K562 (cell line): Measurements from ENCODE around the gene TMEM214. TPM values are rescaled to one million over a fixed set of nuclear protein-coding genes. Genes with fewer than 3 reads are reported as not detected.

Experiments
- ATAC-seq: fragments of 200-7000 bp; cut with Tn5 transposase; 3 replicates; pipeline ENCODE4 v1.9.1; 2020; ENCODE audit warnings: moderate library complexity
- BruUV-seq: library from RNA; stranded (reverse); fragments of 400-500 nt; replicated peaks from 2 replicates; lab custom pipeline; 2021; lab: Mats Ljungman, UMichigan
- CTCF ChIA-PET: fragments of 300-600 bp; formaldehyde crosslinking; extraction: SDS; loops from one replicate; lab custom pipeline; 2021; ENCODE audit warnings: low intra/inter-chr PET ratio; lab: Yijun Ruan, JAX
- POLR2A ChIA-PET: fragments of 300-600, 350-650 bp; sonication (Branson Sonifier 250); formaldehyde crosslinking; extraction: SDS; loops from one replicate; lab custom pipeline; 2021; ENCODE audit warnings: antibody characterized with exemption, inconsistent platforms; lab: Yijun Ruan, JAX
- DNase-seq, 4 experiments: peaks; one replicate each; pipeline versions ENCODE4 v3.0.0 to v3.0.0-alpha.2; 2011 to 2018; ENCODE audit warnings: low spot score in 3 of 4, mixed read lengths in 3 of 4; ENCODE audit errors: extremely low read depth in 1 of 4
- FAIRE-seq: peaks from 2 replicates; lab custom pipeline; 2011; peaks lifted over from hg19 to GRCh38; lab: Jason Lieb, UNC
- H2AFZ ChIP-seq: 2 replicates; pipeline ENCODE4 v1.6.0; 2011; ENCODE audit warnings: low read depth, low read length, control low read depth, inconsistent platforms
- H3K27ac ChIP-seq: fragments of 200-600 bp; 3 replicates; pipeline ENCODE4 v1.8.0; 2011; ENCODE audit warnings: low read depth, mild to moderate bottlenecking, control low read depth, inconsistent platforms, low read length, moderate library complexity, mixed read lengths; ENCODE audit errors: extremely low read depth
- H3K27me3 ChIP-seq, 2 experiments: fragments of 300-600 bp in 1 of 2; 2 replicates in 1 of 2; 3 replicates in 1 of 2; pipeline versions ENCODE4 v1.6.0 to v1.8.0; 2011; ENCODE audit warnings: inconsistent platforms in 2 of 2, low read length in 2 of 2, mild to moderate bottlenecking in 1 of 2, mixed read lengths in 1 of 2, moderate library complexity in 1 of 2; ENCODE audit not compliant: control insufficient read depth in 2 of 2, insufficient read depth in 2 of 2
- H3K36me3 ChIP-seq: fragments of 300-600 bp; 3 replicates; pipeline ENCODE4 v1.8.0; 2011; ENCODE audit warnings: mild to moderate bottlenecking, low read length, inconsistent platforms; ENCODE audit not compliant: control insufficient read depth, insufficient read depth
- H3K4me1 ChIP-seq, 2 experiments: fragments of 200-600 bp in 1 of 2; replicated peaks in 1 of 2; 2 replicates in 1 of 2; 3 replicates in 1 of 2; pipeline versions ENCODE4 v1.5.1 to v1.8.0; 2011; ENCODE audit warnings: inconsistent platforms in 2 of 2, low read length in 2 of 2, mild to moderate bottlenecking in 1 of 2, mixed read lengths in 1 of 2, moderate library complexity in 1 of 2; ENCODE audit not compliant: control insufficient read depth in 2 of 2, insufficient read depth in 2 of 2
- H3K4me2 ChIP-seq: 2 replicates; pipeline ENCODE4 v1.6.1; 2011; ENCODE audit warnings: low read length, control low read depth, inconsistent platforms, mixed read lengths; ENCODE audit not compliant: insufficient read depth
- H3K4me3 ChIP-seq: fragments of 200-600 bp; sonication (generic), shearing (Covaris generic); 2 replicates; pipeline ENCODE4 v1.5.1; 2016; ENCODE audit warnings: control low read depth, inconsistent platforms
- H3K79me2 ChIP-seq: fragments of 200-600 bp; 3 replicates; pipeline ENCODE4 v1.8.0; 2011; ENCODE audit warnings: low read length, inconsistent platforms; ENCODE audit not compliant: control insufficient read depth, insufficient read depth
- H3K9ac ChIP-seq, 2 experiments: 2 replicates each; pipeline versions ENCODE4 v1.6.0 to v1.6.1; 2011; ENCODE audit warnings: low read depth in 2 of 2, low read length in 2 of 2, control low read depth in 1 of 2, inconsistent platforms in 1 of 2, mild to moderate bottlenecking in 1 of 2, mixed read lengths in 1 of 2; ENCODE audit not compliant: insufficient read depth in 1 of 2
- H3K9me1 ChIP-seq: one replicate; pipeline ENCODE4 v1.6.0; 2011; ENCODE audit warnings: inconsistent platforms, mild to moderate bottlenecking, low read length, moderate library complexity; ENCODE audit not compliant: control insufficient read depth, insufficient read depth
- H3K9me3 ChIP-seq: replicated peaks from 2 replicates; pipeline ENCODE4 v1.5.1; 2011; ENCODE audit warnings: low read depth, low read length, inconsistent platforms; ENCODE audit not compliant: control insufficient read depth, insufficient read depth
- H4K20me1 ChIP-seq: replicated peaks from 2 replicates; pipeline ENCODE4 v1.6.1; 2011; ENCODE audit warnings: low read length, inconsistent platforms, mixed read lengths; ENCODE audit not compliant: control insufficient read depth, insufficient read depth
- ARHGAP35 ChIP-seq: fragments of 450-650 bp; IDR thresholded peaks from 2 replicates; pipeline ENCODE4 v1.6.1; 2018; ENCODE audit not compliant: partially characterized antibody
- ARID2 ChIP-seq: fragments of 450-650 bp; IDR thresholded peaks from 2 replicates; pipeline ENCODE4 v1.6.1; 2017; ENCODE audit warnings: antibody characterized with exemption, mild to moderate bottlenecking
- CBFA2T2 ChIP-seq: fragments of 450-650 bp; conservative IDR thresholded peaks from 2 replicates; pipeline ENCODE4 v1.6.1; 2017; ENCODE audit warnings: mild to moderate bottlenecking
- CBX1 ChIP-seq: sonication (generic); IDR thresholded peaks from 2 replicates; pipeline ENCODE4 v1.6.1; 2016; ENCODE audit warnings: antibody characterized with exemption, low read depth, mild to moderate bottlenecking
- CC2D1A ChIP-seq: fragments of 450-650 bp; IDR thresholded peaks from 2 replicates; pipeline ENCODE4 v1.6.1; 2017; ENCODE audit warnings: mild to moderate bottlenecking
- PHF20 ChIP-seq: fragments of 450-650 bp; IDR thresholded peaks from 2 replicates; pipeline ENCODE4 v1.6.1; 2018; ENCODE audit not compliant: partially characterized antibody
- ZC3H4 ChIP-seq: sonication (generic); formaldehyde crosslinking; IDR thresholded peaks from 2 replicates; pipeline ENCODE4 v1.9.0; 2021; ENCODE audit warnings: missing genetic modification reagents, borderline replicate concordance
- ZNF217 ChIP-seq: sonication (generic); formaldehyde crosslinking; IDR thresholded peaks from 2 replicates; pipeline ENCODE4 v1.8.0; 2022; ENCODE audit warnings: mild to moderate bottlenecking, missing genetic modification reagents
- WGBS: fragments of 100-300 bp; shearing (Covaris generic); methylation state at CpG from one replicate; pipeline ENCODE4 v1.1.6; 2016; ENCODE audit warnings: low coverage, mixed read lengths; ENCODE audit not compliant: insufficient coverage; ENCODE audit errors: missing lambda C conversion rate; 5-methylcytosine and 5-hydroxymethylcytosine counted together
- in situ Hi-C: fragments of 300-500 bp; cut with MboI; formaldehyde crosslinking; loops from 4 replicates; pipeline ENCODE4 v1.15.0; 2018; ENCODE audit warnings: inconsistent platforms, mixed read lengths
- intact Hi-C: fragments of 100-400 bp; cut with micrococcal nuclease; formaldehyde crosslinking; loops from 2 replicates; pipeline ENCODE4 v1.14.2; 2022
- polyA plus RNA-seq, 8 experiments: library from polyadenylated mRNA; depleted of rRNA in 4 of 8; stranded (reverse) in 5 of 8; unstranded in 3 of 8; fragments of >200 nt; fragmentation: Nextera tagmentation in 2 of 8; fragmentation: Illumina TruSeq in 1 of 8; extraction: Ambion mirVana in 2 of 8; extraction: Trizol in 1 of 8; gene quantifications; 2 replicates each; pipeline versions ENCODE4 v1.2.1 to v1.2.3, GENCODE V29; 2011 to 2014; ENCODE audit warnings: inconsistent platforms in 1 of 8, missing spikeins in 1 of 8
- total RNA-seq, 7 experiments: library from RNA; depleted of rRNA in 6 of 7; stranded (reverse); fragments of >200 nt in 6 of 7; fragmentation: Illumina TruSeq in 2 of 7; extraction: Trizol in 2 of 7; gene quantifications; 2 replicates each; pipeline versions ENCODE4 v1.2.1 to v1.2.3, GENCODE V29; 2011 to 2021; ENCODE audit warnings: low replicate concordance in 1 of 7

Gene TMEM214
- total and polyA plus RNA-seq, 9 of the 15 experiments (the other 6 are each of a cell fraction or from before 2014, with no cell fraction given): 11.4 to 81.4 (median 44.1) TPM

GRCh38 chr2:26997394-26997793, 35.4 kb upstream of the TMEM214 start:
- Histone ChIP-seq H3K4me2 (no peak overlapping the region), H3K27ac (no peak overlapping the region), H3K4me1 (peaks cover 12 to 28% of the 10 kb centered on the region in 2 experiments), H3K4me3 (no peak overlapping the region), H3K36me3 (peaks cover 3% of the 10 kb centered on the region; the same call in 1 of the 3 replicates), H3K9me1 (no peaks in the 10 kb centered on the region)
- CTCF ChIA-PET: no interaction called here
- DNase-seq (no peak), FAIRE-seq (no peak)
- 73% methylated on average over 8 of the region's 10 CpGs for WGBS
- intact Hi-C loops: no loop called here
- TF ChIP-seq CC2D1A (no peak), ZC3H4 (CRISPR knock-in tag) (no peak), ARHGAP35 (no peak), CBFA2T2 (no peak), ARID2 (no peak), ZNF217 (CRISPR knock-in tag) (no peak), PHF20 (no peak), CBX1 (no peak)
- TF ChIP-seq, all 486 proteins: peak for 0
- ATAC-seq: no peak
- Histone ChIP-seq H3K9me3 (no peaks in the 10 kb centered on the region), H3K79me2 (peaks cover 40% of the 10 kb centered on the region), H4K20me1 (peaks cover 6% of the 10 kb centered on the region), H3K27me3 (no peaks in the 10 kb centered on the region), H3K9ac (no peak overlapping the region), H2AFZ (no peak overlapping the region)
- in situ Hi-C loops: no loop called here
- POLR2A ChIA-PET: interaction anchor here (1.1 to 3.0 kb wide), 5 partner anchors 9 to 35 kb away, joined by 3 to 13 read pairs (median 4); partner anchors contain the start of gene TMEM214
- no TSS peak for BruUV-seq
